HG03108 (cell line): Measurements from ENCODE around the gene ARHGAP8.

Experiments used
- ATAC-seq: cut with Tn5 transposase; IDR thresholded peaks from one replicate; pipeline ENCODE4 v1.9.1; 2021; ENCODE audit warnings: moderate library complexity; ENCODE audit not compliant: unreplicated experiment

ARHGAP8 gene

GRCh38 chr22:44764974-44765373, 12.6 kb downstream of the ARHGAP8 start:
- no peak for ATAC-seq

GRCh38 chr22:44765571-44766285, 13.4 kb downstream of the ARHGAP8 start:
- no peak for ATAC-seq

GRCh38 chr22:44773082-44773481, 20.7 kb downstream of the ARHGAP8 start:
- ATAC-seq: no peak

GRCh38 chr22:44775862-44776261, 23.5 kb downstream of the ARHGAP8 start:
- no peak for ATAC-seq

GRCh38 chr22:44776605-44777363, 24.4 kb downstream of the ARHGAP8 start:
- no peak for ATAC-seq

- no peak for ATAC-seq
Observed at GRCh38 chr22:44777364-44777755, 25.0 kb downstream of the ARHGAP8 start.

- ATAC-seq: no peak
Observed at GRCh38 chr22:44780876-44781449, 28.6 kb downstream of the ARHGAP8 start.

- no peak for ATAC-seq
Observed at GRCh38 chr22:44782363-44782963, 30.1 kb downstream of the ARHGAP8 start.

- ATAC-seq: no peak
Observed at GRCh38 chr22:44783091-44783490, 30.7 kb downstream of the ARHGAP8 start.

- no peak for ATAC-seq
Observed at GRCh38 chr22:44783581-44783980, 31.2 kb downstream of the ARHGAP8 start.

GRCh38 chr22:44786136-44786535, 33.8 kb downstream of the ARHGAP8 start:
- ATAC-seq: no peak

- ATAC-seq: no peak
Observed at GRCh38 chr22:44786610-44787009, 34.2 kb downstream of the ARHGAP8 start.

- no peak for ATAC-seq
Observed at GRCh38 chr22:44787832-44788231, 35.5 kb downstream of the ARHGAP8 start.

- ATAC-seq: no peak
Observed at GRCh38 chr22:44793106-44793505, 40.7 kb downstream of the ARHGAP8 start.

GRCh38 chr22:44793506-44794172, 41.3 kb downstream of the ARHGAP8 start:
- no peak for ATAC-seq

- no peak for ATAC-seq
Observed at GRCh38 chr22:44795701-44796630, 43.6 kb downstream of the ARHGAP8 start.

- ATAC-seq: no peak
Observed at GRCh38 chr22:44797181-44797725, 44.9 kb downstream of the ARHGAP8 start.

- no peak for ATAC-seq
Observed at GRCh38 chr22:44799077-44799945, 46.9 kb downstream of the ARHGAP8 start.
